BJ (cell line): Measurements from ENCODE around the gene MEMO1. TPM values are rescaled to one million over a fixed set of nuclear protein-coding genes. Genes with fewer than 3 reads are reported as not detected.

Experiments
- CTCF ChIA-PET: fragments of 350-600 bp; formaldehyde crosslinking; extraction: SDS; loops from one replicate; lab custom pipeline; 2021; ENCODE audit warnings: antibody characterized with exemption, inconsistent platforms; lab: Yijun Ruan, JAX
- POLR2A ChIA-PET: fragments of 300-600 bp; sonication (Branson Sonifier 250); formaldehyde crosslinking; extraction: SDS; loops from one replicate; lab custom pipeline; 2021; ENCODE audit warnings: antibody characterized with exemption; lab: Charles Lee
- DNase-seq: peaks from one replicate; pipeline ENCODE4 v3.0.0-alpha.2; 2011; ENCODE audit warnings: low read depth
- H3K27me3 ChIP-seq: 2 replicates; pipeline ENCODE4 v1.6.0; 2011; ENCODE audit warnings: low read length; ENCODE audit not compliant: control insufficient read depth, insufficient read depth
- H3K36me3 ChIP-seq: 2 replicates; pipeline ENCODE4 v1.5.1; 2011; ENCODE audit warnings: low read length; ENCODE audit not compliant: control insufficient read depth, insufficient read depth
- H3K4me3 ChIP-seq: 2 replicates; pipeline ENCODE4 v1.5.1; 2011; ENCODE audit warnings: low read depth, mild to moderate bottlenecking, control low read depth, low read length
- CTCF ChIP-seq: IDR thresholded peaks from 2 replicates; pipeline ENCODE4 v1.5.1; 2011; ENCODE audit warnings: low read depth, mild to moderate bottlenecking, control low read depth, inconsistent platforms, low read length, moderate library complexity; ENCODE audit not compliant: insufficient read depth
- polyA plus RNA-seq: library from polyadenylated mRNA; depleted of rRNA; stranded (reverse); fragments of >200 nt; gene quantifications from 2 replicates; pipeline ENCODE4 v1.2.3, GENCODE V29; 2011

Gene MEMO1
- polyA plus RNA-seq, 1 experiment: 42.0 TPM

- H3K36me3 ChIP-seq: no peaks in the 10 kb centered on the region
- no peaks in the 10 kb centered on the region for H3K27me3 ChIP-seq
- ChIA-PET POLR2A (no interaction called here), CTCF (interaction anchor here (0.6 kb wide), 1 partner anchor 42 kb away, joined by 4 read pairs; no protein-coding TSS in a partner anchor)
- no peak overlapping the region for H3K4me3 ChIP-seq
- no peak for TF ChIP-seq CTCF
- DNase-seq: no peak
These were observed 85.3 kb downstream of the MEMO1 start for GRCh38 chr2:31925517-31925916.

- DNase-seq: no peak
- H3K27me3 ChIP-seq: no peaks in the 10 kb centered on the region
- POLR2A ChIA-PET: no interaction called here
- TF ChIP-seq CTCF: no peak
- H3K4me3 ChIP-seq: no peak overlapping the region
- CTCF ChIA-PET: interaction anchor here (0.6 kb wide), 1 partner anchor 112 kb away, joined by 3 read pairs; no protein-coding TSS in a partner anchor
- no peaks in the 10 kb centered on the region for H3K36me3 ChIP-seq
These were observed 87.1 kb downstream of the MEMO1 start for GRCh38 chr2:31923662-31924061.

GRCh38 chr2:31922542-31923408 lies 88.0 kb downstream of the MEMO1 start:
- no peaks in the 10 kb centered on the region for H3K27me3 ChIP-seq
- CTCF ChIA-PET: no interaction called here
- H3K36me3 ChIP-seq: no peaks in the 10 kb centered on the region
- H3K4me3 ChIP-seq: no peak overlapping the region
- no peak for TF ChIP-seq CTCF
- POLR2A ChIA-PET: no interaction called here
- no peak for DNase-seq

- H3K27me3 ChIP-seq: no peaks in the 10 kb centered on the region
- H3K36me3 ChIP-seq: no peaks in the 10 kb centered on the region
- no peak for TF ChIP-seq CTCF
- H3K4me3 ChIP-seq: no peak overlapping the region
- ChIA-PET CTCF (no interaction called here), POLR2A (interaction anchor here (0.6 kb wide), 1 partner anchor 595 kb away, joined by 5 read pairs; no protein-coding TSS in a partner anchor)
- no peak for DNase-seq
These were observed 89.8 kb downstream of the MEMO1 start for GRCh38 chr2:31920962-31921361.

- ChIA-PET POLR2A (no interaction called here), CTCF (interaction anchor here (1.5 kb wide), 1 partner anchor 11 kb away, joined by 4 read pairs; no protein-coding TSS in a partner anchor)
- no peaks in the 10 kb centered on the region for H3K27me3 ChIP-seq
- no peak for TF ChIP-seq CTCF
- H3K36me3 ChIP-seq: no peaks in the 10 kb centered on the region
- H3K4me3 ChIP-seq: no peak overlapping the region
- no peak for DNase-seq
These were observed 91.3 kb downstream of the MEMO1 start for GRCh38 chr2:31919499-31919898.
